Endothelial cell of umbilical vein (primary cell): ENCODE data around the gene MINPP1. TPM values are rescaled to one million over a fixed set of nuclear protein-coding genes. Genes with fewer than 3 reads are reported as not detected.

Source experiments
- BruUV-seq: library from RNA; stranded (reverse); fragments of 400-500 nt; replicated peaks from 2 replicates; lab custom pipeline; 2021; lab: Mats Ljungman, UMichigan
- CTCF ChIA-PET: fragments of 300-600, 350-600 bp; sonication (Branson Sonifier 250); formaldehyde crosslinking; loops from one replicate; lab custom pipeline; 2021; ENCODE audit warnings: antibody characterized with exemption, inconsistent platforms; lab: Charles Lee
- POLR2A ChIA-PET: fragments of 300-600, 350-600 bp; sonication (Branson Sonifier 250); formaldehyde crosslinking; loops from one replicate; lab custom pipeline; 2021; ENCODE audit warnings: antibody characterized with exemption, inconsistent platforms; lab: Charles Lee
- DNase-seq: peaks from one replicate; pipeline ENCODE4 v3.0.0-alpha.2; 2011; ENCODE audit warnings: low read depth, low spot score
- FAIRE-seq: peaks from 2 replicates; lab custom pipeline; 2011; peaks lifted over from hg19 to GRCh38; lab: Jason Lieb, UNC
- H2AFZ ChIP-seq: 2 replicates; pipeline ENCODE4 v1.6.0; 2012; ENCODE audit warnings: low read depth, low read length, control low read depth, inconsistent platforms
- H3K27ac ChIP-seq: 2 replicates; pipeline ENCODE4 v1.5.1; 2011; ENCODE audit warnings: low read depth, mild to moderate bottlenecking, control low read depth, low read length, moderate library complexity; ENCODE audit not compliant: insufficient read depth
- H3K27me3 ChIP-seq, 2 experiments: 2 replicates each; pipeline versions ENCODE4 v1.6.0 to v1.6.1; 2011; ENCODE audit warnings: low read length in 2 of 2, mixed read lengths in 1 of 2; ENCODE audit not compliant: control insufficient read depth in 2 of 2, insufficient read depth in 2 of 2
- H3K36me3 ChIP-seq, 2 experiments: 2 replicates in 1 of 2; 3 replicates in 1 of 2; pipeline ENCODE4 v1.5.1; 2011; ENCODE audit warnings: low read length in 2 of 2, mild to moderate bottlenecking in 1 of 2, moderate library complexity in 1 of 2; ENCODE audit not compliant: control insufficient read depth in 2 of 2, insufficient read depth in 2 of 2; ENCODE audit errors: extremely low read depth in 1 of 2
- H3K4me1 ChIP-seq: 3 replicates; pipeline ENCODE4 v1.5.1; 2011; ENCODE audit warnings: mild to moderate bottlenecking, low read length; ENCODE audit not compliant: control insufficient read depth, insufficient read depth; ENCODE audit errors: extremely low read depth
- H3K4me2 ChIP-seq: 2 replicates; pipeline ENCODE4 v1.6.1; 2011; ENCODE audit warnings: low read length, control low read depth, mixed read lengths; ENCODE audit not compliant: insufficient read depth
- H3K4me3 ChIP-seq, 3 experiments: fragments of 200-600 bp in 1 of 3; sonication (generic), shearing (Covaris generic) in 1 of 3; replicated peaks in 1 of 3; 2 replicates each; pipeline ENCODE4 v1.5.1; 2011 to 2016; ENCODE audit warnings: control low read depth in 3 of 3, low read length in 3 of 3, mild to moderate bottlenecking in 2 of 3, inconsistent platforms in 1 of 3, low read depth in 1 of 3, moderate library complexity in 1 of 3; ENCODE audit not compliant: insufficient read depth in 1 of 3
- H3K79me2 ChIP-seq: 2 replicates; pipeline ENCODE4 v1.6.0; 2012; ENCODE audit warnings: low read length, inconsistent platforms; ENCODE audit not compliant: control insufficient read depth, insufficient read depth
- H3K9ac ChIP-seq: replicated peaks from 2 replicates; pipeline ENCODE3; 2011; ENCODE audit warnings: low read length, control low read depth; ENCODE audit not compliant: insufficient read depth; ENCODE audit errors: extremely low read depth
- H3K9me1 ChIP-seq: replicated peaks from 3 replicates; pipeline ENCODE4 v1.6.0; 2011; ENCODE audit warnings: mild to moderate bottlenecking, low read length; ENCODE audit not compliant: control insufficient read depth, insufficient read depth; ENCODE audit errors: extremely low read depth
- H3K9me3 ChIP-seq: replicated peaks from 2 replicates; pipeline ENCODE4 v1.5.1; 2012; ENCODE audit warnings: low read length, inconsistent platforms; ENCODE audit not compliant: control insufficient read depth, insufficient read depth
- H4K20me1 ChIP-seq: replicated peaks from 2 replicates; pipeline ENCODE3; 2011; ENCODE audit warnings: mild to moderate bottlenecking, low read length; ENCODE audit not compliant: control insufficient read depth, insufficient read depth; ENCODE audit errors: extremely low read depth
- FOS ChIP-seq: IDR thresholded peaks from 2 replicates; pipeline ENCODE4 v1.6.1; 2011; ENCODE audit warnings: mild to moderate bottlenecking, low read length, moderate library complexity, borderline replicate concordance; ENCODE audit not compliant: insufficient read depth
- GATA2 ChIP-seq: IDR thresholded peaks from 2 replicates; pipeline ENCODE4 v1.7.0; 2011; ENCODE audit warnings: low read depth, mild to moderate bottlenecking, moderate library complexity, mixed read lengths, low read length; ENCODE audit not compliant: insufficient read length, insufficient read depth
- JUN ChIP-seq: IDR thresholded peaks from 2 replicates; pipeline ENCODE4 v1.6.1; 2011; ENCODE audit warnings: borderline replicate concordance, low read depth; ENCODE audit not compliant: insufficient read length, insufficient read depth
- MYC ChIP-seq: IDR thresholded peaks from one replicate; pipeline ENCODE4 v1.6.1; 2011; ENCODE audit warnings: mild to moderate bottlenecking, low read depth, low read length
- POLR2A ChIP-seq: IDR thresholded peaks from 2 replicates; pipeline ENCODE4 v1.6.1; 2012; ENCODE audit warnings: low read depth, mild to moderate bottlenecking, control low read depth, low read length
- POLR2AphosphoS5 ChIP-seq: IDR thresholded peaks from 2 replicates; pipeline ENCODE4 v1.6.1; 2012; ENCODE audit warnings: low read depth, mild to moderate bottlenecking, control low read depth, low read length, moderate library complexity; ENCODE audit not compliant: insufficient read depth
- dilution Hi-C: fragments of 300-500 bp; cut with MboI; formaldehyde crosslinking; loops from one replicate; pipeline ENCODE4 v1.15.0; 2019; ENCODE audit warnings: low sequenced_read_pairs; ENCODE audit not compliant: extremely low pct_ligation_motif_present
- intact Hi-C: fragments of 100-400 bp; cut with micrococcal nuclease; formaldehyde crosslinking; loops from one replicate; pipeline ENCODE4 v1.10.0; 2022
- polyA plus RNA-seq, 4 experiments: library from polyadenylated mRNA; depleted of rRNA in 3 of 4; stranded (reverse) in 3 of 4; unstranded in 1 of 4; fragments of >200 nt; gene quantifications; 2 replicates each; pipeline versions ENCODE4 v1.2.1 to v1.2.3, GENCODE V29; 2011 to 2012; ENCODE audit warnings: missing spikeins in 1 of 4
- total RNA-seq: library from RNA; stranded (reverse); gene quantifications from 2 replicates; pipeline ENCODE4 v1.2.3, GENCODE V29; 2021
- TF ChIP-seq, protein P1 (sequence below), 2 donors: IDR thresholded peaks; 1 replicate in 1 of 2; 2 replicates in 1 of 2; pipeline ENCODE4 v1.5.1; 2011; ENCODE audit warnings: low read length in 2 of 2, mild to moderate bottlenecking in 2 of 2, moderate library complexity in 2 of 2, control low read depth in 1 of 2, inconsistent platforms in 1 of 2, low read depth in 1 of 2; ENCODE audit not compliant: insufficient read depth in 1 of 2; ENCODE audit errors: extremely low read depth in 1 of 2
- TF ChIP-seq, protein P2 (sequence below): IDR thresholded peaks from 2 replicates; pipeline ENCODE4 v1.6.1; 2011; ENCODE audit not compliant: insufficient read depth, insufficient read length

The MINPP1 gene
- total and polyA plus RNA-seq, 2 donors (not counting 3 experiments of a cell fraction or from before 2014, with no cell fraction given), result 11.7 to 23.8 TPM

DNA sequence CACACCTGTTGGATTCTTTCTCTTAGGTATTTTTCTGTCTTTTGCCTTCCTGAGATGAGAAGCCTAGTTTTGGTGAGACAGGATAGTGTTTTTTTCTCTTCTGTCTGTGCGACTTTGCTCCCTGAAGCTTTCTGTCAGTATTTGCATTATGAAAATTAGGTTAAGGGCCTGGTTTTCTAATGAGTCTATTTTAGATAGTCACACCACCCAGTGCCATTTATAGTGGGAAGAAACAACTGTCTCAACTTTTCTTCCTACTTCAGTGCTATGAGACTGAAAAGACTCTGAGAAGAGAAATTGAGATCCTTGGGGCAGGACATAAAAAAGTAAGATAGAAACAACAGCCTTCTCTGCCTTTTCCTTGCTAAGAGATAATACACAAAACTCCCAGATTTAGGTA is 53.6 kb downstream of the MINPP1 start:
- intact Hi-C loops, result no loop called here
- Histone ChIP-seq H3K79me2 (no peaks in the 10 kb centered on the region), H3K27ac (no peak overlapping the region), H3K4me2 (no peak overlapping the region), H3K4me1 (peaks cover 3% of the 10 kb centered on the region), H3K9ac (no peak overlapping the region), H3K9me1 (no peaks in the 10 kb centered on the region), H3K27me3 (no peaks in the 10 kb centered on the region), H3K36me3 (no peaks in the 10 kb centered on the region), H2AFZ (no peak overlapping the region), H3K9me3 (no peaks in the 10 kb centered on the region), H4K20me1 (no peaks in the 10 kb centered on the region), H3K4me3 (no peak overlapping the region)
- POLR2A ChIA-PET, result no interaction called here
- CTCF ChIA-PET, result no interaction called here
- no TSS peak for BruUV-seq
- no peak for DNase-seq
- dilution Hi-C loops, result no loop called here
- FAIRE-seq, result no peak
- no peak for TF ChIP-seq JUN
- TF ChIP-seq POLR2AphosphoS5, result no peak
- TF ChIP-seq, protein P1, sequence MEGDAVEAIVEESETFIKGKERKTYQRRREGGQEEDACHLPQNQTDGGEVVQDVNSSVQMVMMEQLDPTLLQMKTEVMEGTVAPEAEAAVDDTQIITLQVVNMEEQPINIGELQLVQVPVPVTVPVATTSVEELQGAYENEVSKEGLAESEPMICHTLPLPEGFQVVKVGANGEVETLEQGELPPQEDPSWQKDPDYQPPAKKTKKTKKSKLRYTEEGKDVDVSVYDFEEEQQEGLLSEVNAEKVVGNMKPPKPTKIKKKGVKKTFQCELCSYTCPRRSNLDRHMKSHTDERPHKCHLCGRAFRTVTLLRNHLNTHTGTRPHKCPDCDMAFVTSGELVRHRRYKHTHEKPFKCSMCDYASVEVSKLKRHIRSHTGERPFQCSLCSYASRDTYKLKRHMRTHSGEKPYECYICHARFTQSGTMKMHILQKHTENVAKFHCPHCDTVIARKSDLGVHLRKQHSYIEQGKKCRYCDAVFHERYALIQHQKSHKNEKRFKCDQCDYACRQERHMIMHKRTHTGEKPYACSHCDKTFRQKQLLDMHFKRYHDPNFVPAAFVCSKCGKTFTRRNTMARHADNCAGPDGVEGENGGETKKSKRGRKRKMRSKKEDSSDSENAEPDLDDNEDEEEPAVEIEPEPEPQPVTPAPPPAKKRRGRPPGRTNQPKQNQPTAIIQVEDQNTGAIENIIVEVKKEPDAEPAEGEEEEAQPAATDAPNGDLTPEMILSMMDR (IDR thresholded peaks at IDR 0.05; ENCODE audit: extremely low read depth in 1 of 2, insufficient read depth in 1 of 2, low read depth in 1 of 2, low read length in 2 of 2), result no peak
- TF ChIP-seq GATA2, result no peak
- TF ChIP-seq, protein P2, sequence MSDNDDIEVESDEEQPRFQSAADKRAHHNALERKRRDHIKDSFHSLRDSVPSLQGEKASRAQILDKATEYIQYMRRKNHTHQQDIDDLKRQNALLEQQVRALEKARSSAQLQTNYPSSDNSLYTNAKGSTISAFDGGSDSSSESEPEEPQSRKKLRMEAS, result no peak
- TF ChIP-seq FOS, result no peak
- TF ChIP-seq POLR2A, result no peak
- no peak for TF ChIP-seq MYC
